Lung microvascular endothelial cell (primary cell): ENCODE data around the gene GCH1. TPM values are rescaled to one million over a fixed set of nuclear protein-coding genes. Genes with fewer than 3 reads are reported as not detected.
A peak's percentile ranks its signal among the peaks of the same experiment; 100 is the strongest.

Experiments
- DNase-seq, 2 donors: peaks; one replicate each; pipeline versions ENCODE4 v3.0.0 to v3.0.0-alpha.2; 2010; ENCODE audit warnings: low read depth in 2 of 2
- total RNA-seq: library from RNA; depleted of rRNA; stranded (reverse); fragments of >200 nt; gene quantifications from 2 replicates; pipeline ENCODE4 v1.2.1, GENCODE V29; 2014

Gene GCH1
- total RNA-seq, 1 donor from 2014 or later: 12.7 TPM

GRCh38 chr14:54870154-54871090 lies 32.2 kb downstream of the GCH1 start:
- peak in 1 of 2 donors; percentile 25 for DNase-seq

DNA sequence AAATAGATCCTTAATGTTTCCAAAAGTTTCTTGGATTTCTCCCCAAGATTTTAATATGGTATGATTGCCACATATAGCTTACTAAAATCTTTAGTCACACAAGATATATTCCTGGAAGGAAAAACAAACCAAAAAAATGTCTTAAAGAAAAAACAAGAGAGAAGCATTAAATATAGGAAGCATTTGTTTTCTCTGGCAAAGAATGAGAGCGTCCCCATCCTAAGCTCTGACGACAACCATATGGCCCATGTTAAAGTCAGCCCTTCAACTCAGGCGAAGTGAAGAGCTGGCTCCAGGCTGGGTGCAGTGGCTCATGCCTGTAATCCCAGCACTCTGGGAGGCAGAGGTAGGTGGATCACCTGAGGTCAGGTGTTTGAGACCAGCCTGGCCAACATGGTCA lies 35.6 kb downstream of the GCH1 start:
- no peak for DNase-seq

DNA sequence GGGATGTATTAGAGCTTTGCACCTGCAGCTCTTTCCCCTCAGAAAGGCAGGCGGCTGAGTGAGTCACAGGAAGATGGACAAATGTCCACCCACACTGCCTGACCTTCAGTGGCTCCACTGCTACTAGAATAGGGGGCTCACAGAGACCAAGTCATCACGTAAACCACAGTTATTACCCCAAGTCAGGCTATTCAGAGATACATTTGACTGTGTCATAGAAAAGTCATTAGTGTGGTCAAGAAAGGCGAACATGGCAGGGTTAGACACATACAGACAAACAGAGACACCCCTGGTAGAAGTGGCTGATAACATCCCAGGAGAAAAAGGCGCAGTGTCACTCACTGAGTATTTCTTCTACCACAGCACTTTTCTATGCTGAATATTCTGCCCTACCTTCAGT lies 36.0 kb downstream of the GCH1 start:
- peak; percentile 17 to 46 for DNase-seq

- peak in 1 of 2 donors; percentile 3 for DNase-seq
Observed at GRCh38 chr14:54864526-54864925, 38.1 kb downstream of the GCH1 start.

GRCh38 chr14:54857830-54858269 lies 44.8 kb downstream of the GCH1 start:
- DNase-seq: no peak

DNA sequence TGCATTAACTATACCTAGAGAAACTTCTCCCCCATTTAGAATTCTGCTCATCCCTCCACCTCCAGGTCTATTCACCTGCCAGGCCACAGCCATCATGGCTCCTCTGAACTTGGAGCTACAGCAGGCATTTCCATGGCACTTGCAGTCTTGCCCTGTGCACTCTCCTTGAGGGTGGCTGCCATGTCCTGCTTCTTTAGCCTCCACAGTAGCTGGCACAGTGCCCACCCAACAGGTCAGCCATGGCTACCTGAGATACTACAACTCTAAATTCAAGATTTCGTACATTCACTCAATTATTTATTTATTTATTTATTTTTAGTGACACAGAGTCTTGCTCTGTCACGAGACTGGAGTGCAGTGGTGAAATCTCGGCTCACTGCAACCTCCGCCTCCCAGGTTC lies 46.5 kb downstream of the GCH1 start:
- no peak for DNase-seq

DNA sequence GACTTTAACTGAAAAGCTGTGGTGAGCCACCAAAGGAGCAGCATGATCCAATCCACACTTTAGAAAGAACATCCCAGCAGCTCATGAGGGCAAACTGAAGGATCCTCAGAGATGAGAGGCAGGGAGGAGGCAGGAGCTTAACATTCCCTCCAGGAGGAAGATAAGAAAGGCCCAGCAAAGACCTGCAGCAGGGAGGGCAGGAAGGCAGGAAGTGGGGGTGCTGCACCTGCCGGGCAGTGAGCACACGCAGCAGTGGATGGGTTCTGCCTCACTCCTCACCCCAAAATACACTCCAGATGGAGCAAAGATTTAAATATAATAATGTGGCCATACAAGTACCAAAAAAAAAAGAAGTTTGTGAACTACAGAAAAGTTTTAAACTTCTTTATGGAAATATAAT lies 48.4 kb downstream of the GCH1 start:
- no peak for DNase-seq

GRCh38 chr14:54853339-54853738 lies 49.3 kb downstream of the GCH1 start:
- no peak for DNase-seq

GRCh38 chr14:54852215-54852614 lies 50.4 kb downstream of the GCH1 start:
- DNase-seq: no peak

DNA sequence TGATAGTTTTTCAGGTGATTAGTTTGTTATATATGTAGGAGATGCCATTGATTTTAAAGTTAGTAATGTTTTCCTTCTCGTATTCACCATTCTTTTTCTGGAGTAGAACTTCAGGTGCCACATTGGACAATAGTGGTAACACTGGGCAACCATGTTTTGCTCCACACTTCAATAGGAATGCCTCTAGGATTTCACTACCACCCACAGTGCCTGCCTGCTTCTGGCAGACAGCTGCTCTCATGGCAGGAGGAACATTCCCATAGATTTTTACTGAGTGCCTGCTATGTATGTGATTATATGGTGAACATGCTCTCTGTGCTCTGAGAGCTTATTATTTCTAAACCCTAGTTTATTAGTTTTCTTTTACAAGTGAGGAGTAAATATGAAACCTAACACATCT lies 53.7 kb downstream of the GCH1 start:
- DNase-seq: no peak

- no peak for DNase-seq
Observed at GRCh38 chr14:54845641-54846040, 57.0 kb downstream of the GCH1 start.

GRCh38 chr14:54844479-54844878 lies 58.1 kb downstream of the GCH1 start:
- DNase-seq: no peak

- no peak for DNase-seq
Observed at GRCh38 chr14:54840798-54841197, 61.8 kb downstream of the GCH1 start.

DNA sequence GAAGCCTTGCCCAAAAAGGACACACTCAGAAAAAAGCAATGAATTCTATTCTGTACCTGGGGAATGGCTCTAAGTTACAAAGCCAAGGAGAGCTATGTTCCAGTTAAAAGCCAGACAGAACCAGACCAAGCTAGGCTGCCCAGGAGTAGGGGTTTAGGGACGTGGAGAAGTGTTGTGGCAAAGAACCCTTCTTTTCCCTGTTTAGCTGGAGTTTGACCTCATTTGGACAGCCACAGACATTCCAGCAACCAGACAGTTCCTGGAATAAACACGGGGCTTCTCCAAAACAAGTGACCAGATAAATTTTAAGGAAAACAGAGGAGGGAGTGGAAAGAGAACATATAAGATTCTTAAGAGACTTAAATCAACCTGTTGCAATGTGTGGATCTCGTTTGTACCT lies 62.3 kb downstream of the GCH1 start:
- no peak for DNase-seq

DNA sequence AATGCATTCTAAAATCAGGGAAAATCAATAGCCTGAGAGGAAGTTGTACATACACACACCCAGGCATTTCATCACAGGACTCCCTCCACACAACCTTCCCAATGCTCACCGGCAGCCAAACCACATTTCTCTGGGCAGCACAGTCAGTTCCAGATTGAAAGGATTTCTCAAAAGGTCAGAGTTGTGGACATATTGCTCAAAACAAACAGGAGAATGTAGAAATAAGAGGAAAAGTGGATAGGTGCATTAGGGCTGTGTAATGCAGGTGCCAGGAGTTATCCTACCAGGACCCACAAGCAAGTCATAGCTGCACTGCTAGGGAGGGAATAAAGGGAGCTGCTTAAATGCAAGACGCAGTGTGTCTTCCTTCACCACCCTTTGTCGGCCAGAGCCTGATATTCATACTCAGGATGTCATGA lies 62.9 kb downstream of the GCH1 start:
- DNase-seq: no peak

DNA sequence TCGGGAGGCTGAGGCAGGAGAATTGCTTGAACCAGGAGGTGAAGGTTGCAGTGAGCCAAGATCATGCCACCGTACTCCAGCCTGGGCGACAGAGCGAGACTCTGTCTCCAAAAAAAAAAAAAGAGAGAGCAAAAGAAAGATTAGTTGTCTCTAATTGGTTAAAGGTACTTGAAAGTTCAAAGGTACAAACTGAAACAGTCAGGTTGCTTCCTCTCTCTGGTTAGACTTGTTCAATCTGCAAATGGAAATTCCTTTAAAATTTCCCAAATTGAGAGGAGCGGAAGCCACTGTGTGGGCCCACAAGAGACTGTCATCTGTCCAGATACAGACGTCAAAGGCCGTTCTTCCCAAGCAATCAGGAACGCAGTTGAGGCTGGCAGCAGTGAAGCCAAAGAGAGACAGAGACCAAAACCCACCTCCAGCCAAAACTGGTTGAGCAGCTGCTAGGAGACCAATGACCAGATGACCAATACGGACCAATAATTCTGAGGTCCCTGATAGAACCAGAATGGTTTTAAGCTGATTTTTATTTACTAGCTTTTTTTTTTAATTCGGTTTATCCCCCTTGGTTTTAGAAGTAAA lies 63.6 kb downstream of the GCH1 start:
- DNase-seq: no peak

GRCh38 chr14:54837508-54838149 lies 65.0 kb downstream of the GCH1 start:
- no peak for DNase-seq

- DNase-seq: no peak
Observed at GRCh38 chr14:54836231-54836630, 66.4 kb downstream of the GCH1 start.

GRCh38 chr14:54834727-54835126 lies 67.9 kb downstream of the GCH1 start:
- DNase-seq: no peak

DNA sequence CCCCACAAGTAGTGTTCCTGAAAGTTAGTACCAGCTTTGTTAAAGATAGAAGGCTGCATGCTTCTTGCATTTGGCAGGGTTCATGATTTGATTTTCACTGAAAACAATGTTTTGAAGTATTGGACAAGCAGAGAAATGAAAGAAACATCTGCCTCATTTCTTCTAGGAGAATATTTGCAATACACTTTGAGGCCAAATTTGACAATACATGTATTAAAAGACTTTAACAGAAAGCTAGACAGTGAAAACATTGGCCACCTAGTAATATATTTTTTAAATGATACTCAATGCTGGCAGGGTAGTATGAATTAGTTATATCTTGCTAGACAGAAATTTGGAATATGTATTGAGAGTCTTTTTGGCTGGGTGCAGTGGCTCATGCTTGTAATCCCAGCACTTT lies 68.5 kb downstream of the GCH1 start:
- DNase-seq: no peak

- DNase-seq: no peak
Observed at GRCh38 chr14:54830650-54831049, 72.0 kb downstream of the GCH1 start.

DNA sequence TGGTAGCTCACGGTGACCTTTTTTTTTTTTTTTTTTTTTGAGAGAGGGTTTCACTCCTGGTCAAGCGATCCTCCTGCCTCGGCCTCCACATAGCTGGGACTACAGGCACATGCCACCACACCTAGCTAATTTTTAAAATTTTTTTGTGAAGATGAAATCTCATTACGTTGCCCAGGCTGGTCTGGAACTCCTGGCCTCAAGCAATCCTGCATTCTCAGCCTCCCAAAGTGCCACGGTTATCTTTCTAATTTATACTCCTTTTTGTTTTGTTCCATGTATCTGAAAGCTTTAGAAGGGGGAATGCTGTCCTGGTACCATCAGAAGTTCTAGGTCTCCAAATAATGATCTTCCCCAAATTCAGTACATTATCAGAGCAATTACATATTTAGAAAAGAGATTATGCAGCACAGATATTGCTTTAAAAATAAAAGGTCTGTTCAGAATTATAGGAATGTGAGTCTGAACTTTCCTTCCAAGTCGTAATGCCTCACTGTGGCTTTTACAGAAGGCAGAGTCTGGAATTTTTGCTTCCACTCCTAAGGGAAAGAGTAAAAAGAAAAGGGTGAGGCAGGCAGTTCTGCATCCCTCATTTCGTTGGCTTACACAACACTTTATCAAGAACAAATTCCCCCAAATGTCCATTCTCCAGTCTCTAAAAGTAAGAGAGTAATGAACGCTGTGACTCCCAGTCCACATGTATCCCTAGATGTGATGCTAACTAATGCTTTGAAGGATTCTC lies 73.0 kb downstream of the GCH1 start:
- DNase-seq: no peak
